ENCODE measurements around the gene PROK1.

Gene PROK1

GRCh38 chr1:110440877-110441276, 10.1 kb upstream of the PROK1 start:
- H3K79me2 ChIP-seq (ENCODE audit: insufficient read depth, low read depth), result no peaks in the 10 kb centered on the region
- H3K27me3 ChIP-seq (ENCODE audit: insufficient read depth, low read depth), result no peaks in the 10 kb centered on the region
- H3K27ac ChIP-seq, result no peak overlapping the region
- H4K20me1 ChIP-seq (ENCODE audit: insufficient read depth), result no peaks in the 10 kb centered on the region
- H3K4me1 ChIP-seq (ENCODE audit: low read depth, poor library complexity, severe bottlenecking), result no peaks in the 10 kb centered on the region
- no peak overlapping the region for H3K4me2 ChIP-seq
- no peak overlapping the region for H2AFZ ChIP-seq (ENCODE audit: low read depth)
- no peak overlapping the region for H3K4me3 ChIP-seq (IDR thresholded peaks at IDR 0.05; ENCODE audit: insufficient read depth, low read depth, low read length)
- no peaks in the 10 kb centered on the region for H3K36me3 ChIP-seq (ENCODE audit: insufficient read depth)
- TF ChIP-seq CTCF (conservative IDR thresholded peaks at IDR 0.05; ENCODE audit: low read depth, low read length), result no peak
- no peak overlapping the region for H3K9ac ChIP-seq

- Histone ChIP-seq H3K36me3 (ENCODE audit: insufficient read depth) (no peaks in the 10 kb centered on the region), H3K4me3 (IDR thresholded peaks at IDR 0.05; ENCODE audit: insufficient read depth, low read depth, low read length) (no peak overlapping the region), H3K27ac (no peak overlapping the region), H2AFZ (ENCODE audit: low read depth) (no peak overlapping the region), H4K20me1 (ENCODE audit: insufficient read depth) (no peaks in the 10 kb centered on the region), H3K79me2 (ENCODE audit: insufficient read depth, low read depth) (no peaks in the 10 kb centered on the region), H3K9ac (no peak overlapping the region), H3K4me1 (ENCODE audit: low read depth, poor library complexity, severe bottlenecking) (no peaks in the 10 kb centered on the region), H3K27me3 (ENCODE audit: insufficient read depth, low read depth) (no peaks in the 10 kb centered on the region), H3K4me2 (no peak overlapping the region)
- no peak for TF ChIP-seq CTCF (conservative IDR thresholded peaks at IDR 0.05; ENCODE audit: low read depth, low read length)
Measured at GRCh38 chr1:110441888-110442287, 9.1 kb upstream of the PROK1 start.

- no peak for TF ChIP-seq CTCF (conservative IDR thresholded peaks at IDR 0.05; ENCODE audit: low read depth, low read length)
- H4K20me1 ChIP-seq (ENCODE audit: insufficient read depth), result no peaks in the 10 kb centered on the region
- H3K4me1 ChIP-seq (ENCODE audit: low read depth, poor library complexity, severe bottlenecking), result no peaks in the 10 kb centered on the region
- no peaks in the 10 kb centered on the region for H3K79me2 ChIP-seq (ENCODE audit: insufficient read depth, low read depth)
- H3K4me3 ChIP-seq (IDR thresholded peaks at IDR 0.05; ENCODE audit: insufficient read depth, low read depth, low read length), result no peak overlapping the region
- H3K36me3 ChIP-seq (ENCODE audit: insufficient read depth), result no peaks in the 10 kb centered on the region
- no peak overlapping the region for H3K9ac ChIP-seq
- H2AFZ ChIP-seq (ENCODE audit: low read depth), result no peak overlapping the region
- H3K4me2 ChIP-seq, result no peak overlapping the region
- no peak overlapping the region for H3K27ac ChIP-seq
- no peaks in the 10 kb centered on the region for H3K27me3 ChIP-seq (ENCODE audit: insufficient read depth, low read depth)
Measured at GRCh38 chr1:110443451-110443850, 7.5 kb upstream of the PROK1 start.

- TF ChIP-seq CTCF (conservative IDR thresholded peaks at IDR 0.05; ENCODE audit: low read depth, low read length), result no peak
- H4K20me1 ChIP-seq (ENCODE audit: insufficient read depth), result no peaks in the 10 kb centered on the region
- H3K4me2 ChIP-seq, result no peak overlapping the region
- H3K27ac ChIP-seq, result no peak overlapping the region
- H3K4me3 ChIP-seq (IDR thresholded peaks at IDR 0.05; ENCODE audit: insufficient read depth, low read depth, low read length), result no peak overlapping the region
- no peaks in the 10 kb centered on the region for H3K4me1 ChIP-seq (ENCODE audit: low read depth, poor library complexity, severe bottlenecking)
- no peaks in the 10 kb centered on the region for H3K79me2 ChIP-seq (ENCODE audit: insufficient read depth, low read depth)
- H3K9ac ChIP-seq, result no peak overlapping the region
- H3K27me3 ChIP-seq (ENCODE audit: insufficient read depth, low read depth), result no peaks in the 10 kb centered on the region
- H2AFZ ChIP-seq (ENCODE audit: low read depth), result no peak overlapping the region
- H3K36me3 ChIP-seq (ENCODE audit: insufficient read depth), result no peaks in the 10 kb centered on the region
Measured at GRCh38 chr1:110444561-110444960, 6.4 kb upstream of the PROK1 start.

All from KMS-11 (cell line).